Measurements from ENCODE around the gene TGDS. TPM values are rescaled to one million over a fixed set of nuclear protein-coding genes. Genes with fewer than 3 reads are reported as not detected.

TGDS gene
- total and polyA plus RNA-seq, 2 of the 8 experiments (the other 6 are each of a cell fraction or from before 2014, with no cell fraction given) = 11.6 to 11.8 TPM

DNA sequence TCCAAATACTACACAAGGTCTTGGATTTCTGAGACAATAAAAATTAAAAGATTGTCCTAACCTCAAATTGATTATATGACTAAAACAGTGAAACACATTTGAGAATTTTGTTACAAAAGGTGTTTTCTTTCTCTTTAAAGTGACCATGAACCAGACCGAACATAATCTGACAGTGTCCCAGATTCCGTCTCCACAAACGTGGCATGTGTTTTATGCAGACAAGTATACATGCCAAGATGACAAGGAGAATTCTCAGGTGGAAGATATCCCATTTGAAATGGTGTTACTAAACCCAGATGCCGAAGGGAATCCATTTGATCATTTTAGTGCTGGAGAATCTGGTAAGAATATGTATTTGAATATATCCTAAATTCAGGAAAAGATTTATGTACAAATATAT lies 16.1 kb upstream of the TGDS start:
- ChIA-PET CTCF (ENCODE audit: partially characterized antibody) (no interaction called here), POLR2A (ENCODE audit: partially characterized antibody) (no interaction called here)
- H3K4ac ChIP-seq (replicated peaks; ENCODE audit: insufficient read length, low read depth, low read length) = no peak overlapping the region
- no peak overlapping the region for H2BK12ac ChIP-seq (ENCODE audit: low read depth, low read length)
- H3K18ac ChIP-seq (ENCODE audit: extremely low read depth, low read length) = no peak overlapping the region
- H3K79me1 ChIP-seq (ENCODE audit: low read depth, low read length) = no peaks in the 10 kb centered on the region
- no peak overlapping the region for H3K23ac ChIP-seq (ENCODE audit: insufficient read length)
- no peaks in the 10 kb centered on the region; a peak in 1 of 7 replicates for H3K4me1 ChIP-seq (replicated peaks in 1 of 4; ENCODE audit: control insufficient read depth in 3 of 4, insufficient read depth in 4 of 4, low read length in 3 of 4)
- no peak overlapping the region for H3K4me2 ChIP-seq (ENCODE audit: insufficient read depth in 1 of 2, low read depth in 2 of 2, low read length in 2 of 2)
- H2AFZ ChIP-seq (ENCODE audit: low read length) = no peak overlapping the region
- H4K91ac ChIP-seq (replicated peaks; ENCODE audit: insufficient read length, low read length) = no peak overlapping the region
- H3K4me3 ChIP-seq (ENCODE audit: extremely low read depth in 1 of 4, insufficient read depth in 2 of 4, low read depth in 3 of 4, low read length in 4 of 4) = no peak overlapping the region
- no peak overlapping the region for H2BK15ac ChIP-seq (ENCODE audit: low read length)
- TF ChIP-seq CHD2 (IDR thresholded peaks at IDR 0.05; ENCODE audit: low read length) (no peak), CTBP2 (IDR thresholded peaks at IDR 0.05; ENCODE audit: borderline replicate concordance, insufficient read depth, insufficient read length, low read length) (no peak), KDM4A (IDR thresholded peaks at IDR 0.05; ENCODE audit: low read depth, low read length, severe bottlenecking) (no peak), RFX5 (IDR thresholded peaks at IDR 0.05; ENCODE audit: borderline replicate concordance, low read depth, low read length) (no peak), PHF8 (conservative IDR thresholded peaks at IDR 0.05; ENCODE audit: low read depth, low read length) (no peak), SP4 (IDR thresholded peaks at IDR 0.05; ENCODE audit: low read length) (no peak), KDM1A (IDR thresholded peaks at IDR 0.05; ENCODE audit: borderline replicate concordance, low read length) (no peak), MAFK (IDR thresholded peaks at IDR 0.05; ENCODE audit: low read depth, low read length) (no peak), BACH1 (IDR thresholded peaks at IDR 0.05; ENCODE audit: low read length) (no peak), HDAC2 (IDR thresholded peaks at IDR 0.05; ENCODE audit: borderline replicate concordance in 1 of 2, low read depth in 2 of 2, low read length in 2 of 2) (no peak), SP1 (IDR thresholded peaks at IDR 0.05; ENCODE audit: low read depth, low read length) (no peak)
- TF ChIP-seq, protein P1, sequence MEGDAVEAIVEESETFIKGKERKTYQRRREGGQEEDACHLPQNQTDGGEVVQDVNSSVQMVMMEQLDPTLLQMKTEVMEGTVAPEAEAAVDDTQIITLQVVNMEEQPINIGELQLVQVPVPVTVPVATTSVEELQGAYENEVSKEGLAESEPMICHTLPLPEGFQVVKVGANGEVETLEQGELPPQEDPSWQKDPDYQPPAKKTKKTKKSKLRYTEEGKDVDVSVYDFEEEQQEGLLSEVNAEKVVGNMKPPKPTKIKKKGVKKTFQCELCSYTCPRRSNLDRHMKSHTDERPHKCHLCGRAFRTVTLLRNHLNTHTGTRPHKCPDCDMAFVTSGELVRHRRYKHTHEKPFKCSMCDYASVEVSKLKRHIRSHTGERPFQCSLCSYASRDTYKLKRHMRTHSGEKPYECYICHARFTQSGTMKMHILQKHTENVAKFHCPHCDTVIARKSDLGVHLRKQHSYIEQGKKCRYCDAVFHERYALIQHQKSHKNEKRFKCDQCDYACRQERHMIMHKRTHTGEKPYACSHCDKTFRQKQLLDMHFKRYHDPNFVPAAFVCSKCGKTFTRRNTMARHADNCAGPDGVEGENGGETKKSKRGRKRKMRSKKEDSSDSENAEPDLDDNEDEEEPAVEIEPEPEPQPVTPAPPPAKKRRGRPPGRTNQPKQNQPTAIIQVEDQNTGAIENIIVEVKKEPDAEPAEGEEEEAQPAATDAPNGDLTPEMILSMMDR (IDR thresholded peaks at IDR 0.05; ENCODE audit: control extremely low read depth in 1 of 3, insufficient read depth in 1 of 3, low read depth in 1 of 3, low read length in 3 of 3) = no peak
- H3K36me3 ChIP-seq (ENCODE audit: control insufficient read depth in 2 of 4, insufficient read depth in 4 of 4, low read length in 3 of 4) = peaks cover 0 to 38% (median 7%) of the 10 kb centered on the region in 4 experiments; a peak in 3 of 8 replicates
- no peak overlapping the region for H2BK5ac ChIP-seq (ENCODE audit: low read depth, low read length)
- peaks cover 0 to 2% of the 10 kb centered on the region in 2 experiments for H4K20me1 ChIP-seq (replicated peaks in 1 of 2; ENCODE audit: control insufficient read depth in 1 of 2, insufficient read depth in 2 of 2, low read length in 2 of 2)
- no peaks in the 10 kb centered on the region for H3K23me2 ChIP-seq (ENCODE audit: low read depth, low read length)
- no peak overlapping the region for H3K27ac ChIP-seq (ENCODE audit: low read depth, low read length)
- no peaks in the 10 kb centered on the region; a peak in 1 of 4 replicates for H3K79me2 ChIP-seq (ENCODE audit: control insufficient read depth in 1 of 2, insufficient read depth in 2 of 2, low read length in 2 of 2)
- no peak overlapping the region for H4K8ac ChIP-seq (ENCODE audit: extremely low read depth, insufficient read depth, low read length)
- no peak overlapping the region for H3K9ac ChIP-seq (replicated peaks in 1 of 4; ENCODE audit: extremely low read depth in 1 of 4, low read depth in 3 of 4, low read length in 3 of 4)
- no peak overlapping the region for H3K14ac ChIP-seq (ENCODE audit: insufficient read length)
- H3K27me3 ChIP-seq (replicated peaks in 1 of 4; ENCODE audit: control insufficient read depth in 3 of 4, extremely low read depth in 1 of 4, insufficient read depth in 3 of 4, low read length in 3 of 4) = no peaks in the 10 kb centered on the region
- no peak overlapping the region for H2AK5ac ChIP-seq (ENCODE audit: low read depth, low read length)
- no peak overlapping the region for H2BK120ac ChIP-seq (replicated peaks; ENCODE audit: low read depth, low read length)
- FAIRE-seq (no peak), DNase-seq (ENCODE audit: low read depth in 1 of 2, low spot score in 2 of 2) (no peak)
- no peak overlapping the region for H2BK20ac ChIP-seq (ENCODE audit: low read length)
- no peak overlapping the region for H3K56ac ChIP-seq (replicated peaks; ENCODE audit: insufficient read length, low read depth, low read length)
- WGBS, 2 experiments (ENCODE audit: extremely low coverage in 1 of 2, insufficient coverage in 1 of 2, insufficient read length in 1 of 2, insufficient replicate concordance in 2 of 2, low coverage in 1 of 2, low lambda C conversion rate in 2 of 2, missing lambda C conversion rate in 1 of 2) = 84% methylated on average over 4 of the region's 4 CpGs; no CpG with 5 or more reads in 1 of the 2 experiments
- no peak overlapping the region for H4K5ac ChIP-seq (ENCODE audit: insufficient read length, low read depth, low read length)
- H3K9me3 ChIP-seq (ENCODE audit: insufficient read depth in 2 of 2, low read depth in 1 of 2, low read length in 1 of 2) = no peaks in the 10 kb centered on the region

All from H1 (cell line).